ENCODE measurements around the gene PCED1B. TPM values are rescaled to one million over a fixed set of nuclear protein-coding genes. Genes with fewer than 3 reads are reported as not detected.

Gene PCED1B
- total and polyA plus RNA-seq, 2 experiments from 2014 or later: 0.45 to 0.80 TPM

DNA sequence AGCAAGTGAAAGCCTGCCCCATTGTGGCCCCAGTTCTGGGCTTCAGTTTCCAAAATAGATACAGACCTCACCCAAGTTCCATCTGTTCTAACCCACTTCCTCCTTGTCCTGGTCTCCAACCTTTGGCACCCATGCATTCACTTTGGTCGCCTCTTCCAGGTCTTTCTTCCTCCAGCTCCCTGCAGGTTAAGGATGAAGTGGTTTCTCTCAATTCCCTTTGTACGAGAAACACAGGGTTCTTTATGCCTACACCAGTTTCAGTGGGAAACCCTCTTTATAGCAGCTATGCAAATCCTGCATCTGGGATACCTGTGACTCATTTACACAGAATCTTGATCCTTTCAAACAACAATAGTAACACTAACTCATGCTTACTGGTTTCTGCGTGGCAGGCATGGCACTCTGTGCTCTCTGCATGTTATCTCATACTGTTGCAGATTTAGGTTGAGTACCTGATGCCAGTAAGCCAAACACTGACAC, 110.9 kb downstream of the PCED1B start:
- Histone ChIP-seq H3K27me3 (no peaks in the 10 kb centered on the region), H3K4me1 (ENCODE audit: low read depth) (peaks cover 14% of the 10 kb centered on the region), H3K9me3 (ENCODE audit: low read depth) (no peaks in the 10 kb centered on the region), H3K36me3 (no peaks in the 10 kb centered on the region), H3K4me3 (no peak overlapping the region), H3K27ac (no peak overlapping the region)
- TF ChIP-seq, protein P1, sequence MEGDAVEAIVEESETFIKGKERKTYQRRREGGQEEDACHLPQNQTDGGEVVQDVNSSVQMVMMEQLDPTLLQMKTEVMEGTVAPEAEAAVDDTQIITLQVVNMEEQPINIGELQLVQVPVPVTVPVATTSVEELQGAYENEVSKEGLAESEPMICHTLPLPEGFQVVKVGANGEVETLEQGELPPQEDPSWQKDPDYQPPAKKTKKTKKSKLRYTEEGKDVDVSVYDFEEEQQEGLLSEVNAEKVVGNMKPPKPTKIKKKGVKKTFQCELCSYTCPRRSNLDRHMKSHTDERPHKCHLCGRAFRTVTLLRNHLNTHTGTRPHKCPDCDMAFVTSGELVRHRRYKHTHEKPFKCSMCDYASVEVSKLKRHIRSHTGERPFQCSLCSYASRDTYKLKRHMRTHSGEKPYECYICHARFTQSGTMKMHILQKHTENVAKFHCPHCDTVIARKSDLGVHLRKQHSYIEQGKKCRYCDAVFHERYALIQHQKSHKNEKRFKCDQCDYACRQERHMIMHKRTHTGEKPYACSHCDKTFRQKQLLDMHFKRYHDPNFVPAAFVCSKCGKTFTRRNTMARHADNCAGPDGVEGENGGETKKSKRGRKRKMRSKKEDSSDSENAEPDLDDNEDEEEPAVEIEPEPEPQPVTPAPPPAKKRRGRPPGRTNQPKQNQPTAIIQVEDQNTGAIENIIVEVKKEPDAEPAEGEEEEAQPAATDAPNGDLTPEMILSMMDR (IDR thresholded peaks at IDR 0.05; ENCODE audit: low read depth, low read length): no peak
- peak in 1 of 2 donors; percentile 30 for DNase-seq (ENCODE audit: low read depth in 1 of 2, low spot score in 1 of 2)

DNA sequence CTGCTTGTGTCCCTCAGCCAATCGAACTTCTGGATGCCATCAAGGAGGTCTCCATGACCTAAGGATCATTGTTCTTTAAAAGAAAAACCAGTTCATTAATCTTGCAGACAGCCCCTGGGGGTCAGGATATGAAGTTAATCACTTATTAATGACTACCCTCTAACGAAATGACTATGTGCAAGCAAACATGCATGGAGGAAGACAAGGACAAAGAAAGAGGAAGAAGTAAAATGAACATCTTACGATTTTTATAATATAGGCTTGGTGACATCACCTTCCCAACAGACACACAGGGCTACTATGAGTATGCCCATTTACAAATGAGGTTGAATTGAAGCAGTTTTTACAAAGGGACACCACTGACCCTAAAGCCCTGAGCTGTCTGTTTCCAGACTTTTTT, 111.5 kb downstream of the PCED1B start:
- Histone ChIP-seq H3K36me3 (no peaks in the 10 kb centered on the region), H3K27ac (no peak overlapping the region), H3K4me1 (ENCODE audit: low read depth) (peaks cover 14% of the 10 kb centered on the region), H3K27me3 (no peaks in the 10 kb centered on the region), H3K9me3 (ENCODE audit: low read depth) (no peaks in the 10 kb centered on the region), H3K4me3 (no peak overlapping the region)
- TF ChIP-seq, protein P1 (IDR thresholded peaks at IDR 0.05; ENCODE audit: low read depth, low read length): no peak
- no peak for DNase-seq (ENCODE audit: low read depth in 1 of 2, low spot score in 1 of 2)

DNA sequence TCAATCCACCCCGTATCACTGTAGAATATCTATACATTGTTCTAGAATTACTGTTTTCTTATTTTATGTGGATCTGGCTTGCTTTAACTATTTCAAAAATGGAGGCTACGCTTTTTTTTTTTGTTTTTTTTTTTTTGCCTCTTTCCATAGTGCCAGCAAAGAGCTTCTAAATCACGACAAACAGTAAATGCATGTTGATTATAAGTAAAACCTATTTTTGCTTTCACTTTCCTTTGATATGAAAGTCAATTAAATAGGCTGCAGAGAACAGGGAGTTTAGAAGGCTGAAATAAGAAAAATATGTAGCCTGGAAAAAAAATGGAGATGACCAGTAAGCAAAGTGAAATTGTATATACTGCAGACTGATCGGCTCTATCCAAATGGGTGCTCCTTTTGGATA, 112.6 kb downstream of the PCED1B start:
- Histone ChIP-seq H3K36me3 (no peaks in the 10 kb centered on the region), H3K4me3 (no peak overlapping the region)
- TF ChIP-seq, protein P1 (IDR thresholded peaks at IDR 0.05; ENCODE audit: low read depth, low read length): no peak

DNA sequence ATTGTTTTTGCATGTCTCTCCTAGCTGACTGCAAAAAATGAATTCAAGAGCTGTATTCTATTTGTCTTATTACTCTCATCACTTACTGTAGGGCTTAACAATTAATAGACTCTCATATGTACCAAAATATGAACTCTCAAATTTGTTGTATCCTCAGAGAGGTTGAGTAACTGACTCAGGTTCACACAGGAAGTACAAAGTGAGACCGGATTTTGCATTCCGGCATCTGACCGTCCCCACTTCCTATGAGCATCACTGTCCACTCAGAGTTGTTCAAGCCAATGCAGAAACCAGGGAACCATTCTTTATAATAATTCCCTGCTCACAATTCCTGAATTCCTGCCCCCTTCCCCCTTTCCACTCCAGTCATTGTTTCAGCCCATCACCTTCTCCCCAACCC, 113.6 kb downstream of the PCED1B start:
- no peak overlapping the region for H3K27ac ChIP-seq
- no peak for DNase-seq (ENCODE audit: low read depth in 1 of 2, low spot score in 1 of 2)
- H3K4me3 ChIP-seq: no peak overlapping the region
- H3K4me1 ChIP-seq (ENCODE audit: low read depth): peaks cover 14% of the 10 kb centered on the region
- TF ChIP-seq, protein P1 (IDR thresholded peaks at IDR 0.05; ENCODE audit: low read depth, low read length): no peak
- H3K27me3 ChIP-seq: no peaks in the 10 kb centered on the region
- H3K9me3 ChIP-seq (ENCODE audit: low read depth): no peaks in the 10 kb centered on the region
- H3K36me3 ChIP-seq: no peaks in the 10 kb centered on the region

More for the DNA sequence above, 112.6 kb downstream of the PCED1B start:
- Histone ChIP-seq H3K27me3 (no peaks in the 10 kb centered on the region), H3K27ac (no peak overlapping the region), H3K4me1 (ENCODE audit: low read depth) (peaks cover 14% of the 10 kb centered on the region), H3K9me3 (ENCODE audit: low read depth) (no peaks in the 10 kb centered on the region)
- no peak for DNase-seq (ENCODE audit: low read depth in 1 of 2, low spot score in 1 of 2)

DNA sequence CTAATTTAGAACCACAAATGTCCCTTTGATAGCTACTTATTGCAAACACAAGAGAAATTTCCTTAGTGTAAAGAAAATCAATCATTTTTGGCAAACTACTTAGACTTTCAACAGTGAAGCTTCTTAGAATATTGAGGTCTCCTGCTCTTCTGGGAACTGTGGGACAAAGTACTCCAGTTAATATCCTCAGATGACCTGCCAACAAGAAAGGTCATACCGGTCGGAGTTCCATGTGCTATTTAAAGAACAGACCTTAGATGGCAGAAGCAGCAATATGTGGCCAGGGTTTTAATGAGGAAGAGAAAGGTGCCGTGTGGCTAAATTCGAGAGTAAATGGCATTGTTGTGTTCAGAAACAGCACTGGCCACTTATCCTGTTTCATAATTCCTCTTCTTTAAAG, 115.1 kb downstream of the PCED1B start:
- H3K36me3 ChIP-seq: no peaks in the 10 kb centered on the region
- peaks cover 14% of the 10 kb centered on the region for H3K4me1 ChIP-seq (ENCODE audit: low read depth)
- H3K4me3 ChIP-seq: no peak overlapping the region
- peak in 1 of 2 donors; percentile 61 for DNase-seq (ENCODE audit: low read depth in 1 of 2, low spot score in 1 of 2)
- no peaks in the 10 kb centered on the region for H3K9me3 ChIP-seq (ENCODE audit: low read depth)
- H3K27me3 ChIP-seq: no peaks in the 10 kb centered on the region
- H3K27ac ChIP-seq: peak overlapping the region; percentile 68
- TF ChIP-seq, protein P1 (IDR thresholded peaks at IDR 0.05; ENCODE audit: low read depth, low read length): no peak

Data from cardiac muscle cell (in vitro differentiated cells and primary cell).